Spleen (tissue), 7 donors: Measurements from ENCODE around the gene ANKFY1.
"Not testable (repeated sequence)": the region's sequence is repeated elsewhere in the genome, so short reads cannot be mapped to it uniquely, and the experiment has no call there.

Experiments used
- CTCF ChIP-seq, 11 experiments: fragments of 200-600 bp in 7 of 11; fragments of 450-650 bp in 4 of 11; sonication (generic) in 4 of 11; IDR thresholded peaks in 8 of 11; conservative IDR thresholded peaks in 3 of 11; 1 replicate in 7 of 11; 2 replicates in 4 of 11; pipeline versions ENCODE4 v1.4.0 to v1.8.0; 2016 to 2021; ENCODE audit warnings: antibody characterized with exemption in 11 of 11, inconsistent platforms in 4 of 11, mild to moderate bottlenecking in 1 of 11
- POLR2A ChIP-seq, 3 donors: fragments of 450-650 bp; IDR thresholded peaks; one replicate each; pipeline ENCODE4 v1.5.1; 2017; ENCODE audit warnings: antibody characterized with exemption in 3 of 3, mild to moderate bottlenecking in 1 of 3
- donor health status: DM: no; HTN: no; CAD: no; lungs with moderate emphysema.
- donor health status: DM: no; HTN: no; CAD: no.
- donor health status: DM: no; HTN: no; CAD: no.

GRCh38 chr17:4138906-4139526, 124.8 kb downstream of the ANKFY1 start:
- TF ChIP-seq CTCF (IDR thresholded peaks at IDR 0.05 in 8 of 11, conservative IDR thresholded peaks at IDR 0.05 in 3 of 11); POLR2A (IDR thresholded peaks at IDR 0.05): not testable (repeated sequence)
